HG02870 (cell line): ENCODE data around the gene GALNS.

Experiments
- ATAC-seq: cut with Tn5 transposase; IDR thresholded peaks from one replicate; pipeline ENCODE4 v1.9.1; 2021; ENCODE audit warnings: mild to moderate bottlenecking, moderate library complexity; ENCODE audit not compliant: unreplicated experiment

Gene GALNS

GRCh38 chr16:88877564-88878289 lies 21.0 kb upstream of the GALNS start:
- no peak for ATAC-seq

GRCh38 chr16:88876942-88877526 lies 20.3 kb upstream of the GALNS start:
- no peak for ATAC-seq

GRCh38 chr16:88875703-88876234 lies 19.0 kb upstream of the GALNS start:
- no peak for ATAC-seq

- ATAC-seq = no peak
Measured at GRCh38 chr16:88874938-88875599, 18.3 kb upstream of the GALNS start.

- no peak for ATAC-seq
Measured at GRCh38 chr16:88872650-88873331, 16.0 kb upstream of the GALNS start.

- ATAC-seq = no peak
Measured at GRCh38 chr16:88871730-88872416, 15.1 kb upstream of the GALNS start.

- no peak for ATAC-seq
Measured at GRCh38 chr16:88871349-88871702, 14.6 kb upstream of the GALNS start.

- no peak for ATAC-seq
Measured at GRCh38 chr16:88870608-88871348, 14.0 kb upstream of the GALNS start.

GRCh38 chr16:88869673-88869980 lies 12.9 kb upstream of the GALNS start:
- ATAC-seq = no peak

GRCh38 chr16:88868974-88869672 lies 12.4 kb upstream of the GALNS start:
- ATAC-seq = no peak

GRCh38 chr16:88867581-88868246 lies 11.0 kb upstream of the GALNS start:
- ATAC-seq = no peak

- ATAC-seq = no peak
Measured at GRCh38 chr16:88866151-88866920, 9.6 kb upstream of the GALNS start, which contains the start of gene PABPN1L. Gene PABPN1L (minus strand): TSS chr16:88866660. CDS start chr16:88866606, 54 bp downstream.

- no peak for ATAC-seq
Measured at GRCh38 chr16:88865742-88866141, 9.0 kb upstream of the GALNS start.

- ATAC-seq = no peak
Measured at GRCh38 chr16:88865310-88865709, 8.6 kb upstream of the GALNS start.

GRCh38 chr16:88864521-88864920 lies 7.8 kb upstream of the GALNS start:
- ATAC-seq = no peak

GRCh38 chr16:88864099-88864498 lies 7.4 kb upstream of the GALNS start:
- no peak for ATAC-seq

GRCh38 chr16:88863426-88863825 lies 6.7 kb upstream of the GALNS start:
- ATAC-seq = no peak

GRCh38 chr16:88862968-88863367 lies 6.2 kb upstream of the GALNS start:
- ATAC-seq = no peak
